ENCODE data around the gene GJD2.

Gene GJD2

DNA sequence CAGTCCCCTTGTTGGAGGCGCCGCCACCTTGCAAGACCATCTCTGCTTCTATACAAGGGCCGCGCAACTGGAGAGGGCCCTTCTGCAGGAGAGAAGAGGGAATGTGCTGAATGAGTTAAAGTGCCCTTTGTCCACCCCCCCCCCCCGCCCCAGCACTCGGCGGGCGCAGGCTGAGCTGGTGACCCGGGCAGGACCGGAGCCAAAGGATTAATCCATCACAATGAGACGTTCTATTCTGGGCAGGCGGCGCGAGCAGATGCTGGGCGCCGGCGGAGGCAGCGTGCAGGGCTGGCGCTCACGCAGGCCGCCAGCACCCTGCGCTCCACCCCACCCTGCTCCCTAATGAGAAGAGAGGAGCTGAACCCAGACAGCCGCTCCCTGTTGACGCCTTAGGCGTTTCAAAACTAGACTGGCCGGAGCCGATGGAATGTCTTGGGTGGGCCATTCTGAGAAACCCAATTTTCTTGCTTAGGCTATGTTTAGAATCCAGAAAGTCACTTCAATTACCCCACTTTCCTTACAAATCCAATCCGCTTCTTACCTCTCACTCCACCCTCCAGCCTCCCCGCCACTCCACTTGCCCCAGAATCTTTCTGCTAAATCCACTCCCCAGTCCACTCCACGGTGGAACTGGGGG lies 32.9 kb downstream of the GJD2 start:
- DNase-seq: no peak

DNA sequence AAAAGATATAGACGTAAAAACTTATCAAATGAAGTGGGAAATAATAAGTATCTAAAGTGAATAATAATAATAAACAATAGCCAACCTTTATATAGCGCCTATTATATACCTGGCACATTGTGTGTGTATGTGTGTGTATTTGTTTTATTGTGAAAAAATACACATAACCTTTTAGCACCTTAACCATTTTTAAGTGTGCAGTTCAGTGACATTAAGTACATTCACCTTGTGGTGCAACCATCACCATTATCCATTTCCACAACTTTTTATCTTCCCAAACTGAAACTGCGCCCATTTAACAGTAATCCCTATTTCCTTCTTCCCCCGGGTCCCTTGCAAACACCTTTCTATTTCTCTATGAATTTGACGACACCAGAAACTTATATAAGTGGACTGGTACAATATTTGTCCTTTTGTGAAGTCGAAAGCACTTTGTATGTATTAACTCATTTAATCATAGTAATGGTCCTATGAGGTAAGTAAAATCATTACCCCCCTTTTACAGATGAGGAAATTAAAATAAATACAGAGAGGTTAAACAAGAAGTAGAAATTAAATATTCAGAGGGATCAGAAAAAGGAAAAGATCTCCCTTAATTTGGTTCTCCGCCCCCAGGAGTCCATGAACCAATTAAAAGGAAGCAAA lies 33.5 kb downstream of the GJD2 start:
- no peak for DNase-seq

DNA sequence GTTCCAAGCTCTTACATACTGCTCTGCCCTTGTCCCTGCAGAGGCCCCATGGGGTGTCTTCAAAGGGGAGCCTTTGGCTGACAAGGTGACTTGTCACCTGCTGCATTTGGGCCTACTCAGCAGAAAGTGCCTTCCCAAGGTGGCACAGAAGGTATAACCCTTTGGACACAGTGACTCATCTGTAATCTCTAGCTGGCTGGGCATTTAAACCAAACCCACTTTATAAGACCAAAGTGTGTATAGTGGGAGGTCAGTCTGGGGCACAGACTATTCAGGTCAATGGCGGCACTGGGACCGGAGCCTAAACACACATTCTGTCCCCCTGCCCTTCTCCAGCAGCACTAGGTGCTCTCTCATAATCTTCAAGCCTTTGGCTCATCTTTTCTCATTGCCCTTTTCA lies 35.1 kb downstream of the GJD2 start:
- DNase-seq: no peak

DNA sequence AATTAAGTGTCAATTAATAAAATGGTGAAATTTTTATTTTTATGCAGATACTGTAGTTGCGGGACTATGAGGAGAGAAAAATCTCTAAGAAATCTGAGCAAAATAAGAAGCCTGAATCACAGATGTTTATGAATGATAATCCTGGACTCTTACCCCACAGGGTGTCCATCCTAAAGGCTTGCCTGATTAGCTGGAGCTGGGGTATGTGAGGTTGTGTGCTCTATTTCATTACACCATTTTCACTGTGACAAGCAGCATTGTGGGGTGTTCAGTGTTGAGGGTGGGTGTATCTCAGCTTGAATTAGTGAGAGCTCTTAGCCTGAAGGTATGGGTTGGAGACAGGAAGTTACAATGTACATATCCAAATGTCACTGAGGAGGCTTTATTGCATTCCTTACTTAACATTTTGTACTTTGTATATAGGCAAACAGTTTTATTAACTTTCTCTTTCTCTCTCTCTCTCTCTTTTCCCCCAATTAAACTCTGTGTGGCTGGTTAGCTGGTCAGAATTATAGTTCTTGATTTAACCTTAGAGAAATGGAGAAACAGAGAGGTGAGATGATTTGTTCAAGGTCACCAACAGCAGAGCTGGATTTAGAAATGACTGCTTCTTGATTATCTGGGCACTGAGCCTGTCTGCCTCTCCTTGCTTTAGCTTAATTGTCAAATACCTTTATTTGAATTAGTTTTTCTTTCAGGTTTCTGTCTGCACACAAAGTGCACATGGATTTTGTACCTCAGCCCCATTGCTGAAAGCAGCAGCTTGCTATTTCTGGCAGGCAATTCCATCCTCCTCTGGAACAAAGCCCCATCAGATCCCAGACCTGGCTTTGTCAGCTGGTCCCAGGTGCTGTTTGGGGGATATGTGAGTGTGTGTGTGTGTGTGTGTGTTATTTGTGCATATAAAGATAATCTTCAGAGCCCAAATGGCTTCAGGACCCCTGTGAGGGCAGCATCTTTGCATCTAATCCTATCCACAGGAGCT lies 35.8 kb downstream of the GJD2 start:
- no peak for DNase-seq

DNA sequence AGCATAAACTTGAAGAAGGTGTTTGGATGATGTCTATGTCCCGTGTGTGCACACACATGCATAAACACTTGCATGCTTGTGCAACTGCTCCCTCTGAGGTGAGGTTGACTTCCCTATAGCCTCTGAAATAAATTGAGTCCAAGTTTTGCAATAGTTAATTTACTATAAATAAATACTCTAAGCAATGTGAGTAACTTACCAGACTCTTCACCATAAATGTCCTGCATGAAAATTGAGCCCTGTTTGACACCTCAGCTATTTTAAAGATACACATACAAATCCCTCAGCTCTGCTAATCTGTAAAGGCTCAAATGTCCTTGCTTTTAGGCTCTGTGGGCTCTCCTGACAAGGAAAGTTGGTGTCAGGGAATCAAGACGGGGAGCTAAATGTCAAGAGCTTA lies 37.1 kb downstream of the GJD2 start:
- no peak for DNase-seq

DNA sequence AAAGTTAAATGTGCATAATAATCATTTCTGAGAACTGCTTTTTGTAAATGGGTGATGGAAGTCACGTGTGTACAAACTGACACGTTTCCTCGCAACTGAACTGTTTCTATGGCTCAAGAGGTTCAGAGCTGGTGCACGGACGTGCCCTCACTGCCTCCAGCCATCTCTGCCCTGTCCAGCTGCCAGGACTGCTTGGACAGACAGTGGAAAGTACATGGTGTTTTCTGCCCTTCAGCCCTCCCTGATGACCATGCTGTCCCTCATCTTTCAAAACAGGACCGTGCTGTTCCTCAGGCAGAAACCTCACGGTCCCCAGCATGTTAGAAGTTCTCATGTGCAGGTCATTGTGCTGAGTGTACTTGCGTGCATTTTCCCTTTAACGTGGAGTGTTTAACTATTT lies 38.7 kb downstream of the GJD2 start:
- DNase-seq: no peak

DNA sequence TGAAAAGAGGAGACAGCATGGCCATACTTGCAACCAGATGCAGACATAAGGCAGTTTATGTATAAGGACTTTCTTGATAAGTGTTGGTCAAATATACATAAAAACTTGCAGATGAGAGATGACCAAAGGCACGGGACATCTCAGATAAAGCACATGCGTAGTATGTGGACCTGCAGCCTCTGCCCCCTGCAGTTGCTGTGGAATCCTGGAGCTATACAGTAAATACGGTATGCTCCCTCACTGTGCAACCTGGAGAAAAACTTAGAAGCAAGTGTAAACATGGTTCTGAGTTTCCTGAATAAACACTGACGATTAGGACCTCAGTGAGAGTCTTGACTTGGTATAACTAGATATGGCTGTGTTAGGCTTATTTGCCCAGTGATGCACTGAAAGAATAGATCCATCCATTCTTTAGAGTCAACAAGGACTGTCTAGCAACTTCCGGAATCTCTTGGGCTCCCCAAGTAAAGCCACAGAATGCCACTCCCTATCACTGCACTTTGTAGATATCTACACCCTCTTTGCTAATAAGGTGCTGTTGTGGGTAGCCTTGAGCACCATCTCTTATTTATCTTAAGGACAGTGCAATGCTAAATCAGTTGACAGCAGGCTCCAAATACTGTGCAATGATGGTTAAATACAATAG lies 40.2 kb downstream of the GJD2 start:
- no peak for DNase-seq

DNA sequence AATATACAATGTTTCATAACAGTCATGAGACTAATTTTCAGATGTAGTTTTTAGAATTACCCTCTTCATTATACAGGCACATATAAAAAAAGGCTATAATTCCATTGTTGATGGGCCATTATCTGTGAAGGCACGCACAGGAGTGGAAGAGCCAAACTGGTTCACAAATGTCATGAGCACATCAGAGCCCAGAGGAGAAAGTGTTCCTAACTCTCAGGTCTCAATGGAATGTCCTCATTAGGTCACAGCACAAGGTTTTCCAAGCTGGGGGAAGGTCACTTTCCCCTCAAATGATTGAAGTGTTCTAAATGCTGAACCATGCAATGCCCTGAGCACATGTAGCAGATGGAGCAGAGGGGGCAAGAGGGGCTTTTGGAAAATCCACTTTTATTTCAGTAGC lies 41.2 kb downstream of the GJD2 start:
- no peak for DNase-seq

DNA sequence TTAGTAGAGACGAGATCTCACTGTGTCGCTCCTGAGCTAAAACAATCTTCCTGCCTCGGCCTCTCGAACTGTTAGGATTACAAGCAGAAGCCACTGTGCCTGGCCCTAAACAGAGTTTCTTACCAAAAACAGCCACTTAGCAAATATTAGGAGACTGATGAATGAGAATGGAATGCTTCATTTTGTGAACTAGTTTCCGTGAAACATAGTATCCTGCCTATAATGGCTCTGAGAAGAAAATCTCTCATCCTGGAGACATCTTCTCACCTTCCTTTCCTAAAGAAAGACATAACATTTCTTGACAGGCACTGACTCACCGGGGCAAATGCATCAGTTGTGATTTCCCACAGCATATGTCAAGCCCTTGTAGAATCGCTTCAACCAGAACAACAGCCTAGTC lies 44.9 kb downstream of the GJD2 start:
- no peak for DNase-seq

DNA sequence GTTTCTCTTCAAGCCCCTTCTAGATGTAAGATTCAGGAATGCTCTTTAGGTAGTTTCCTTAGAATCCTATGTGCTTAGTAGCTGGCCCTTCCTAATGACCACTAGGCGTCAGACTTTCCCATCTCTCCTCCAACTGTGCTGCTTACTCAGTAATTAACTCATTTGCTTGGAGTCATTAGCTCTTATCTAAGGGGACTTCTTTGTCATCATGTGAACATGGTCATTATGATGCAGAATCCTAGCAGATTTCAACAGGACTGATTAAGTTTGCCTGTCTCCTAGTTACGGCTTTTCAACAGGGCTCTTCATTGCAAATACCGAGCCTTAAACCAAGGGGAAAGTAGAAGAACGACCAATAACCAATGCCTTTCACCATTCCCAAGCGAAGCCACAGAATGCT lies 46.4 kb downstream of the GJD2 start:
- DNase-seq: peak; percentile 26 to 32

DNA sequence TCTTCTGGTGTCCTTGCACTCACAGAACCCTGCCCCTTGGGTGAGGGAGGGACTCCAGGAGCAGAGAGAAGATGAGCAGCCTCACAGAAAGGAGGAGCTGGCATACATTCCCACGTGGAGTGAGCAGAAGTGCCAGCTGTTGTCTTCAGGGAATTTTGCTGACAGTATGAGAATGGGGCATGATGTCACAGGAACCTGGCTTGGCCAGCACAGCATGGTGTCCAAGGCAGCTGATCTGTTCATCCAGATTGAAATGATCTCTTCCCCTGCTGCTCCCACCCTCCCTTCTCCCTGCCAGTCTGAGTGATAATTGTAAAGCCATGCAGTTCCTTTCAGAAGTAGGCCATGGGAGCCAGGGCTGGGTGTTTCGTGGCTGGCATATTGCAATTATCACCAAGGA lies 53.3 kb downstream of the GJD2 start:
- no peak for DNase-seq

All from Kasumi-1 (cell line).